HTERT RPE-1 (cell line): ENCODE results near the gene EIF4G3.
"Not testable (repeated sequence)": the region's sequence is repeated elsewhere in the genome, so short reads cannot be mapped to it uniquely, and the experiment has no call there.

Source experiments
- in situ Hi-C: fragments of 300-500 bp; cut with MboI; formaldehyde crosslinking; loops from 4 replicates; pipeline ENCODE4 v1.14.3; 2020; ENCODE audit warnings: low sequenced_read_pairs

Gene EIF4G3

GRCh38 chr1:21156019-21156418 is 20.7 kb downstream of the EIF4G3 start:
- in situ Hi-C loops, result no loop called here

GRCh38 chr1:21154717-21155116 is 22.0 kb downstream of the EIF4G3 start:
- in situ Hi-C loops, result no loop called here

DNA sequence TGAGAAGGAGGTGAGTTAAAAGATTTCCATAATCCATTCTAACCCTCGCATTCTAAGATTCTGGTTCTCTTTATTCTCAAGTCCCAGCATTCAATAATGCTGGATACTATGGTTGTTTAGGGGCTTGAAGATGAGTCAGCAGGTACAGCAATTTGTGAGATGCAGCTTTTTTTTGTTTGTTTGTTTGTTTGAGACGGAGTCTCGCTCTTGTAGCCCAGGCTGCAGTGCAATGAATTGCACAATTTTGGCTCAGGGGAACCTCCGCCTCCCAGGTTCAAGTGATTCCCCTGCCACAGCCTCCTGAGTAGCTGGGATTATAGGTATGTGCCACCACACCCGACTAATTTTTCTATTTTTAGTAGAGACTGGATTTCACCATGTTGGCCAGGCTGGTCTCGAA is 23.3 kb downstream of the EIF4G3 start:
- in situ Hi-C loops, result no loop called here

DNA sequence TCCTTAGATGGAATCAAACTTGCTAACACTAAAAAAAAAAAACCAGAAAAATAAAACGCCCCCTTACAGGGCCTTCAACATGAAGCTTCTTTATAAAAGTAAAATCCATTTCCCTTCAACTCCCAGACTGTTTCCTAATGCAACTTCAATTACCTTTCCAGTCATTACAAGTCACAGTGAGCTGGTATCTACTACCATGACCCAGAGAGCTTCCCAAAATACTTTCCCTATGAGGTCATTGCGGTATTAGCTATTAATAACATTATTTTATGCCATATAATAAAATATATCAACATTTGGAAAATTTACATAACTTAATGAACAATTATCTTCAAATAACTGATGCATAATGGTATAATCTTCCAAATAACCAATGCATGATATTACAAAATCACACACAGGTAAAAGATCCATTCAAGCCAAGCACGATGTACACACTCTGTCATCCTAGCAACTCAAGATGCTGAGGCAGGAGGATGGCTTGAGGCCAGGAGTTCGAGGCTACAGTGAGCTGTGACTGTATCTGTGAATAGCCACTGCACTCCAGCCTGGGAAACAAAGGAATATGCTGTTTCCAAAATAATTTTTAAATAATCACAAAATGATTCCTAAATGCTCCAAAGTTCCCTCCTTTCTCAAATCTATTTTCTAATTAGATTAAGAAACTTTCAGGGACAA is 24.1 kb downstream of the EIF4G3 start:
- in situ Hi-C loops, result no loop called here

- in situ Hi-C loops, result no loop called here
These were observed 26.8 kb downstream of the EIF4G3 start for GRCh38 chr1:21149855-21150432.

DNA sequence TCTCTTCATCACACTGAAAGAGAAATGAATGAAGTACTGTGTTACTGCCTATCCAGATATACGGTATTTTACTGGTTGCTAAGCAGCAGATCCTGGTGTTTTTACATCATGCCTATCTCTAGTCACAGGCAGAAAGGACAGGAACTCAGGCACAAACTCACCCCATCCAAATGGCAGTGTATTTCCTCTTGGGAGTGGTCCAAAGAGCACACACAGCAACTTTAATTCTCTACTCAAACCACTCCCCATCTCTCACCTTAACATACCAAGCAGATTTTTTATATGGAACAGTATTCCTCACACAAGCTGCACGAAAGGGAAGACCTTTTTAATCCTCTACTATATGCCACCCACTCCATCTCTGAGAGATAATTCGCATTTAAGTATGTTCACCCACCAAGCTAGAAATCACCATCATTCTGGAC is 27.3 kb downstream of the EIF4G3 start:
- in situ Hi-C loops, result no loop called here

DNA sequence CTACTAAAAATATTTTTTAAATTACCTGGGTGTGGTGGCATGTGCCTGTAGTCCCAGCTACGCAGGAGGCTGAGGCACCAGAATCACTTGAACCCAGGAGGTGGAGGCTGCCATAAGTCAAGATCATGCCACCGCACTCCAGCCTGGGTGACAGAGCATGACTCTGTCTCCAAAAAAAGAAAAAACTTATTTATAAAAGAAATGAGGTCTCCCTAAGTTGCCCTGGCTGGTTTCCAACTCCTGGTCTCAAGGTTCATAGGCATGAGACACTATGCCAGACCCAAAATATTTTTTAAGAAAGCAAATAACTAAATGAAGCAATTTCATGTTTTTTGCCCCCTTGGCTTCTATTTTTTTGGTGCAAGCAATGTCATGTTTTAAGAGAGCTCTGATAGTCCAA is 32.9 kb downstream of the EIF4G3 start:
- in situ Hi-C loops, result no loop called here

DNA sequence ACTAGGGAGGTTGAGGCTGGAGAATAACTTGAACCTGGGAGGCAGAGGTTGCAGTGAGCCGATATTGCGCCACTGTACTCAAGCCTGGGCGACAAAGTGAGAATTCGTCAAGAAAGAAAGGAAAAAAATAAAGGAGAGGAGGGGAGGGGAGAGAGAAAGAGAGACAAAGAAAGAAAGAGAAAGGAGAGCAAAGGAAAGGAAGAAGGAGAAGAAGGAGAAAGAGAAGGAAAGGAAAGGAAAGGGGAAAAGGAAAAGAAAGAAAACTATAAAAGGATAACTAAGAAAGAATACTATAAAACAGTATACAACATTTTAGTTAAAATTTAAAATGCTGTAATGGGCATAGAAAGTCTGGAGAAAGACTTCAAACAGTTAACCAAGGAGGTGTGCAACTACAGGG is 33.6 kb downstream of the EIF4G3 start:
- in situ Hi-C loops, result no loop called here

GRCh38 chr1:21141030-21141429 is 35.7 kb downstream of the EIF4G3 start:
- in situ Hi-C loops, result no loop called here

DNA sequence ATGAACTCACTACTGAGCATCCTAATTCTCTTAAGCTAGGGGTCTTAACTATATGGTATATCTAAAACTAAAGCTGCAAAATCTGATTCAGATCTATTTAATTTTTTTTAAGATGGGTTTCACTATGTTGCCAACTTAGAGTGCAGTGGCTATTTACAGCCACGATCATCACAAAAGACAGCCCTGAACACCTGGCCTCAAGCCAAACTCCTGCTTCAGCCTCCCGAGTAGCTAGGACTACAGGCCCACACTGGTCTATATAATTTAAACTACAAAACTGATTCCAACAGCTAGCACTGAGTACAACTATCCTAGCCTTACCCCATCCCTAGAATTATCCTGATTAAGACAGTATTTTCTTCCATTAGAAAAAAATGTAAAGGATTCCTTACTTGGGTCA is 37.1 kb downstream of the EIF4G3 start:
- in situ Hi-C loops, result no loop called here

GRCh38 chr1:21136344-21136743 is 40.4 kb downstream of the EIF4G3 start:
- in situ Hi-C loops, result not testable (repeated sequence)

- in situ Hi-C loops, result no loop called here
These were observed 45.5 kb downstream of the EIF4G3 start for GRCh38 chr1:21131200-21131599.

DNA sequence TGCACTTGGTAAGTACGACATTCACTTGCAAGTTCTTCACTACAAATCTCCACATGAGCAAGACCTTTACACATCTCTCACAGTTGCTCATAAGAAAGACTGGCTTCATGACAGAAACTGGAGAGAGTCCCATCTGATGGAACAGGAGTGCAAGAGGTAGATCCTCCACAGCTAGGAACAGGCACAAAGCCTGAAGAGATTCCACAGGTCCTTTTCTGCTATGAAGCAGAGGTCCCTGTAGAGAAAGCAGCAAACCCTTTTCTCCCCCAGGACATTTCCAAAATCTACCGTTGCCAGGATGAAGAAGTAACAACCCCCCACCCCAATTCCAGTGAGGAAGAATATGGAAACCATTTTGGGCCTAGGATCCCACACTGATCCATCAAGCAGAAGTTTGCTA is 47.3 kb downstream of the EIF4G3 start:
- in situ Hi-C loops, result no loop called here

GRCh38 chr1:21126324-21126723 is 50.4 kb downstream of the EIF4G3 start:
- in situ Hi-C loops, result no loop called here

GRCh38 chr1:21124846-21125245 is 51.9 kb downstream of the EIF4G3 start:
- in situ Hi-C loops, result no loop called here

DNA sequence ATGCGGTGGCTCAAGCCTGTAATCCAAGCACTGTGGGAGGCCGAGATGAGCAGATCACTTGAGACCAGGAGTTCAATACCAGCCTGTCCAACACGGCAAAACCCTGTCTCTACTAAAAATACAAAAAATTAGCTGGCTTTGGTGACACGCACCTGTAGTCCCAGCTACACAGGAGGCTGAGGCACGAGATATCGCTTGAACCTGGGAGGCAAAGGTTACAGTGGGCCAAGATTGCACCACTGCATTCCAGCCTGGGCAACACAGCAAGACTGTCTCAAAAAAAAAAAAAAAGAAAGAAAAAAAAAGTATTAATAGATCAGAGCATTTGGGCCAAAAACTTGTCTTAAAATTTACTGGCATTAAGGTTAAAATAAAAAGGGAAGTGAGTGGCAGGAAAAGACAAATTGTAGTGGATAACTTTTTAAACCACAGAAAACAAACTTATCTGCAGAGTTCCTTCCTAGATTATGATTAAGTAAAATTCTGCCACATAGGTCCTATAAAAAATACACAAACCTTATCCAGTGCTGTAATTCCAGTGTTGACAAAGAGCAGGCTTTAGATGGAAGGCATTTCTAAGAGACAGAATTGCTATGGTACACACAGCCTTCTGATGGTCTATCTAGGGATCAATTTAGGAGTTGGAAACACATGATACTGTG is 53.3 kb downstream of the EIF4G3 start:
- in situ Hi-C loops, result no loop called here

GRCh38 chr1:21121764-21122471 is 54.8 kb downstream of the EIF4G3 start:
- in situ Hi-C loops, result no loop called here

- in situ Hi-C loops, result no loop called here
These were observed 58.5 kb downstream of the EIF4G3 start for GRCh38 chr1:21118167-21118566.

GRCh38 chr1:21117597-21118001 is 59.1 kb downstream of the EIF4G3 start:
- in situ Hi-C loops, result no loop called here

- in situ Hi-C loops, result no loop called here
These were observed 59.5 kb downstream of the EIF4G3 start for GRCh38 chr1:21117159-21117558.

DNA sequence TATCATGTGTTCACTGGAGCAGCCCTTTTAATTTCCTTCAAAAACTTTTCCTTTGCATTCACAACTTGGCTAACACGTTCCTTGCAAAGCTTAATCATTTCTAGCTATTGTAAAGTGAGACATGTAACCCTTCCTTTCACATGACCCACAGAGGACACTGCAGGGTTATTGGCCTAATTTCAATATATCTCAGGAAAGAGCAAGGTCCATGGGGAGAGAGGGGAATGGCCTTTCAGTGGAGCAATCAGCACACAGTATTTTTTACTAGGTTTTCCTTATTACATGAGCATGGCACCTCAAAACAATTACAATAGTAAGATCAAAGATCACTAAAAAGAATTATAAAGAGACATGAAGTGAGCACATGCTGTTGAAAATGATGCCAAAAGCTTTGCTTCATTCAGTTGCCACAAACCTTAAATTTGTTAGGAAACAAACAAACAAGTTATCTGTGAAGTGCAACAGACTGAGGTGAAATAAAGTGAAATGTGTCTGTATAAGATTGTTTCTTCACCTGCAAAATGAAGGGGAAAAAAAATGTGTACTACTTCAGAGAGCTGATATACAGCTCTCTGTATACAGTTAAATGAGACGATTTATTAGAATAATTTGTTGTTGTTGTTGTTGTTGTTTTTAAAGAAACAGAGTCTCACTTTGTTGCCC is 61.5 kb downstream of the EIF4G3 start:
- in situ Hi-C loops, result no loop called here
